CD4-positive, alpha-beta T cell treated with Interleukin-17A for 4 hours (primary cell): ENCODE results near the gene SLC2A4RG.

Experiments
- DNase-seq: peaks from one replicate; pipeline ENCODE4 v3.0.0-alpha.2; 2020; ENCODE audit warnings: mixed read lengths

SLC2A4RG gene

DNA sequence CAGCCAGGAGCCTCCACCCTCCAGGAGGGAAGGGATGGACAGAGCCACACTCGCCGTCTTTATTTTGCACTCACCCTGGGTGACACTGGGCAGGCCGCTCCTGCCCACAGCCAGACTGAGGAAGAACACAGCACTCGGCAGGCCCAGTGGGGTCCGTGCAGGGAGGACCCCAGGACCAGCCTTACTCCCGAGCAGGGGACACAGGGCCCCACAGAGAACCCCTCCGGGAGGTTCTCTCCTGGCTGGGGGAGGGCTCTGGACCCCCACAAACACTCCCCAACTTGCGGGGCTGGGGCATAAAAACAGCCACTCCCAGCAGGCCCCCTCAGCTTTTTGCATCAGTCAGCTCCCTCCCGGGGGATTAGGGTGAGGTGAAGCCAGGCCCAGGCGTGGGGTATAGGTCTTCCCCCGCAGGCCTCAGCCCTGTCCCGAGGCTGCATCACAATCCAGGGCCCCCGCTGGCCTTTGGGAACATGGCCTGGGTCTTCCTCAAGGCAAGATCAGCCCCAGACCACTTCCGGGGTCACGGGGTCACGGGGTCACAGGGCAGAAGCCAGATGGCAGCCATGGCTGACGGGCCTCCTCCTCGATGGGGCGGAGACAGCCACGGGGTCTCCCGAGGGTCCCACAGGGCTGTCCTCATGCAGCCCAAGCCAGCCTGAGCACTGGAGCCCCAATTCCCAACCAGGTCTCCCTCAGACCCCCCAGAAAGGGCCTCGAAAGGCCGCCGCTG is 39.9 kb upstream of the SLC2A4RG start:
- no peak for DNase-seq

DNA sequence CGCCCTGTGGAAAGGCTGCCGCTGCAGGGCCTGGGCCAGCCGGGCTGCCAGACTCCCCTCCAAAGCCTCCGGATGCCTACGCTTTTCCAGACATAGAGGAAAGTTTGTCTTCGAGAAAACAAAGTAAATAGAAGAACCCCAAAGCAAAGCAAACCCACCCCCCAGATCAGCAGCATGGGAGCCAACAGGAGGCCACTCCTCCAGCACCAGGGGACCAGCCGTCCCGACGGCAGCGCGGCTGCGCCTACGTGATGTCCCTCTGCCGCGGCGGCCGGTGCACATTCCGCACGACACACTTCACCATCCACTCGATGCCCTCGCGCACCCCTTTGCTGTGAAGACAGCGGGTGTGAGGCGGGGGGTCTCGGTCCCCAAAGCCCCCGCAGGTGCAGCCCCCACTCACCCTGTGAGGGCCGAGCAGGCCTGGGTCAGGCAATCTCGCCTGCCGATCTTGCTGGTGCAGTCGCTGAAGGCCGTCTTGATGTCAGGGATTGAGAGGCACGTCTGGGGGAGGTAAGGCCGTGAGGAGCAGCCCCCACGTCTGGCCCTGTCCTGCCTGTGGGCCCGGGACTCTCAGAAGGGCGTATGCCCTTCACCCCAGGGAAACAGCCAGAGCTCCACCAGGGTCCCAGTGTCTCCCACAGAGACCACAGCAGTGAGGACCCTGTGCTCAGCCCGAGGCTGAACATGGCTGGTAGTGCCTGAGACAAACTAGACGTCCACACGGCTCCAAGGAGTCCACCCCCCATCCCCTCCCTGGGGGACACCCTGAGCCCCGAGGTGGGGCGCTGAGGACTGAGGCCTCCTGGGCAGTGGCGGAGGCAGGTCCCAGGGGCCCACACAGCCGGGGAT is 39.2 kb upstream of the SLC2A4RG start:
- DNase-seq = no peak

DNA sequence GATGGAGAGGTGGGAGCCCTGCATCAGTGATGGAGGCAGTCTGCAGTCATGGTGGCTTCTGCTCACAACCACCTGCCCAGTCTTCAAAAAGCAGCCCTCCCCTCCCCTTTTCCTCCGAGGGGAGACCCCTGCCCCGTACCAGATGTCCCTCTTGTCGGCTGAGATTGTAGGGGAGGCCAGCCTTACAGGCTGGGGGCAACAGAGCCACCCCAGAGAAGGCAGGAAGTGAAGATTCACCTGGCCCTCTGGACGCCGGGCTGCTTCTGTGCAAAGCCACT is 38.6 kb upstream of the SLC2A4RG start:
- DNase-seq = no peak

DNA sequence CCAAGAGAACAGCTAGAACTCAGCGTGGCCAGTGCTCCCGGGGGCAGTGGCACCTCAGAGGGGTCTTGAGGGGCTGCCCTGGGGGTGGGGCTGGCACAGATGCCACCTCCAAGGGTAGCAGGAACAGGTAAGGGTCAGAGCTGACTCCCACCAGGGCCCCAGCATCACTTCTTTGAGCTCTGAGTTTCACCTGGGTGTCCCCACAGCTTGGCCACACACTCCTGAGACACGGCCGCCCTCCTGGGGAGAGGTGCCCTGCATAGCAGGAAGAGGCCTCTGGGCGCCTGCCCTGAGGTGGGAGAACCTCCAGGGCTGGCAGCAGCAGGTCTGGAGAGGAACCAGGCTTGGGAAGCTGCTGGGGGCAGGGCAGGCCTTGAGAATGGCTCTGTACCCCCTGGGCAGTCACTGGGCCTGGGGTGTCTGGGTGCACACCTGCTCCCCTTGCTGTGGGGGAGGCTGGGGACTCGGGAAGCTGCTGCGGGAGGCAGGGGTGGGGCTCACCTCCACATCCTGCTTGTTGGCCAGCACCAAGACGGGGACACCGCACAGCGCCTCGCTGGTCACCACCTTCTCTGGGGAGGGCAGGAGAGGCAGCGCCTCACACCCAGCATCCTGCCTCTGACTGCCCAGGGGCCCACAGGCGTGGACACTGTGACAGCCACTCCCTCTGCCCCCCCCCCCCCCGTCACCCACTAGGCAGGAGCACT is 38.1 kb upstream of the SLC2A4RG start:
- DNase-seq = no peak

DNA sequence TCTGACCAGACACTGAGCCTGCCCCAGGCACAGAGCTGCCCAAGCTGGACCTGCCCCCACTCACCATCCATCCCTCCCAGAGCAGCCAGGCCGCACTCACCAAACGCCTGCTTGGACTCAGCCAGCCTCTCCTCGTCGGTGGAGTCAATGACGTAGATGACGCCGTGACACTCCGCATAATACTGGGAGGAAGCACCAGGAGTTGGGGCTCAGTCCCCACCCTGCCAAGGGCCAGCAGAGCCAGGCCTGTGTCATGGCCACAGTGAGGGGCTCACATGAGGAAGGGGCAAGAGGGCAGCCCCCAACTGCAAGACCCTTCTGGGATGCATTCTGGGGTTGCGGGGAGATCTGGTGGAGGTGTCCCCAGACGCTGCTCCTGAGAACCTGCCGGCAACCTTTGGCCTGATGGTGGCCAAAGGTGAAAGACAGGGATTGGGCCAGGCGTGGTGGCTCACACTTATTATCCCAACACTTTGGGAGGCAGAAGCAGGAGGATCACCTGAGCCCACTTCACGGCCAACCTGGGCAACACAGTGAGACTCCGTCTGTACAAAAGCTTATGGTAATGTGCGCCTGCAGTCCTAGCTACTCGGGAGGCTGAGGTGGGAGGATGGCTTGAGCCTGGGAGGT is 37.4 kb upstream of the SLC2A4RG start:
- no peak for DNase-seq

DNA sequence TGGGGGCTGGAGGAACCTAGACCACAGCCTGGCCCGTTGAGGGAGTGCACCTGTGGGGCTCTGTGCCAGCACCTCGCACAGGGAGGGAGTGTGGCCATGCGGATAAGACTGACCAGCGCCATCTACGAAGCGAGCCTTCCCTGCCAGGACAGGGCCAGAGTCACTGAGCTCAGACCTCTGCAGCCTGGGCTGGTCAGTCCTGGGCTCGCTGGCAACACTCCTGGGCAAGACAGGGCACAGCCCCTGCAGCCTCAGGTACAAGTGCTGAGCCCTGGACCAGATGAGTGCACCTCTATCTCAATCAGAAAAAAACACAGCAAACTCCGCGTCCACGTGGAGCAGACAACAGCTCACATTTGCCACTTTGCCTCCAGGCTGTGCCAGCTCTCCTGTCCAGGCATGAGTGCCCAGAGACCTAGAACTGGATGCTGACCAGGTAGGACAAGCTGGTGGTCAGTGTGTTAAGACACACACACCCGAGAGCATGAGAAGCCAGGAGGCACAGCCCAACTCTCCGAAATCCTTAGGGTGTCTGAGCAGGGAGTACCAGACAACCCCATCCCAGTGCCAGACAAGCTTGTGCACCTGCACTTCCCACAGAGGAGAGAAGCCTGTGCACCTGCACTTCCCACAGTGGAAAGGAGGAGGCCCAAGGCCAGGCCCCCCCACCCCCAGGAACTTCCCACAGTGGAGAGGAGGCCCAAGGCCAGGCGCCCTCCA is 36.7 kb upstream of the SLC2A4RG start:
- no peak for DNase-seq

DNA sequence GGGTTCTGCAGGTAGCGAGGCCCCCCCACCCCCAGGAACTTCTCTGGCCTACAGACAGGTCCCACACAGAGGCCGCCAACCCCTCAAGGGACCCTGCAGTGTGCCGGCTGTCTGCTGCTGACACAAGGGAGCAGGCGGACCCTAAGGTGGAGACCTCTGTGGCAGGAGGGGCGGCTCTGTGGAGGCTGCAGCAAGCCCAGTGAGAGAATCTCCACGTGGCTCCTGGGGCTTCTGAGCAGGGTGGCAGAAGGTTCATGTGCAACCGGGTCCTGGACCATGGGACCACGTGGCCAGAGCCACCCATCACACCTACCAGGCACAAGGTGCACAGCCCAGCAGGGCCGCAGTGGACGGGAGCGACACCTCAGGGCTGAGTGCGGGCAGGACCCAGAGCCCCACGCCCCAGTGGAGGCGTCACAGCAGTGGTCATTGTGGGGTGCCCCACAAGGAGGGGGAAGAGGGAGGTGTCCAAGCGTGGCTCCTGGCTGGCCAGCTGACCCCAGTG is 36.1 kb upstream of the SLC2A4RG start:
- DNase-seq = no peak

DNA sequence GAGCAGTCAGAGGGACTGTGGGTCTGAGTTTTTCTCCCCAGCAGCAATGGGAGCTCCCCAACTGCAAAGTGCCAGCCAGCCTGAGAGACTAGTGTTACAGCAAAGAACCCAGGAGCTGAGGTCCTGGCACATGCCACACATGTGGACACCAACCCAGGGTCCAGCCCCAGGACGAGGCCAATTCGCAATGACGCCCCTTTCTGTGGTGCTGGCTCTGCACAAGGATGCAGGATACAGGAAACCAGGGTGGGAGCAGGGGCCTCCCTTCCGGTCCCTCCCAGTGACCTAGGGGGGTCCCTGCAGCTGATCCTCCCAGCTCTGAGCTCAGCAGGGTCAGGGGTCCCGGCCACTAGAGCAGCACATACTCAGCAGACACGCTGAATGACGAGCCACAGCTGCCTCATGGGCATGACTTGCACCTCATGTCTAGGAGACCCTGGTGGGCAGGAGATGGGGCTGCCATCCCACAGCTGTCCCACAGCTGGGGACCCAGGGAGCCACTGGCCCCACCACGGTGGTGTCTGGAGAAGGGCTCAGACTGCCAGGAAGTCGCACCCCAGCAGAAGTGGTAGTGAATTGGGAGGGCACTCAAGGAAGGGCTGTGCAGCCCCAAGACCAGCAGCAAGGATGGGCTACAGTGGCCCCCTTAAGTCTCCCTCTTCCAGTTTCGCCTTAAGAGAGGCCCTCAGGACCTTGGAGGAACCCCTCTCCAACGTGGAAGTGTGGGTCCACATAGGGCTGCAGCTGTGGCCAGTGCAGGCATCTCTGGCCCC is 35.4 kb upstream of the SLC2A4RG start:
- no peak for DNase-seq

DNA sequence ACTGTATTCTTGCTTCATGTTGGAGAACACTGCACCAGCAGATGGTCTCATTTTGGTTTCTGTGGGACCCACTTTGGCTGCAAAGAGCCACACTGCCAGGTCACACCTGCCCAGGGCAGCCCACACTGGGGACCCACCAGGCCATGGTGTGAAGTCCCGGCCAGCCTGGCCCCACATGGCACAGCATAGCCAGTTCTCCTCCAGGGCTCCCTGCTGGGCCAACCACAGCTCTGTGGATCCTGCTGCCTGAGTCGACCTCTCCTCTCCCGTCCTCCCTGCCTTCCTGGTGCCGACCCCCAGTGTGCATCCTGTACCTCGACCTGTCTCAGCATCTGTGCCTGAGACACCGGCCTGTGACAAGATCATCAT is 34.8 kb upstream of the SLC2A4RG start:
- DNase-seq = no peak

DNA sequence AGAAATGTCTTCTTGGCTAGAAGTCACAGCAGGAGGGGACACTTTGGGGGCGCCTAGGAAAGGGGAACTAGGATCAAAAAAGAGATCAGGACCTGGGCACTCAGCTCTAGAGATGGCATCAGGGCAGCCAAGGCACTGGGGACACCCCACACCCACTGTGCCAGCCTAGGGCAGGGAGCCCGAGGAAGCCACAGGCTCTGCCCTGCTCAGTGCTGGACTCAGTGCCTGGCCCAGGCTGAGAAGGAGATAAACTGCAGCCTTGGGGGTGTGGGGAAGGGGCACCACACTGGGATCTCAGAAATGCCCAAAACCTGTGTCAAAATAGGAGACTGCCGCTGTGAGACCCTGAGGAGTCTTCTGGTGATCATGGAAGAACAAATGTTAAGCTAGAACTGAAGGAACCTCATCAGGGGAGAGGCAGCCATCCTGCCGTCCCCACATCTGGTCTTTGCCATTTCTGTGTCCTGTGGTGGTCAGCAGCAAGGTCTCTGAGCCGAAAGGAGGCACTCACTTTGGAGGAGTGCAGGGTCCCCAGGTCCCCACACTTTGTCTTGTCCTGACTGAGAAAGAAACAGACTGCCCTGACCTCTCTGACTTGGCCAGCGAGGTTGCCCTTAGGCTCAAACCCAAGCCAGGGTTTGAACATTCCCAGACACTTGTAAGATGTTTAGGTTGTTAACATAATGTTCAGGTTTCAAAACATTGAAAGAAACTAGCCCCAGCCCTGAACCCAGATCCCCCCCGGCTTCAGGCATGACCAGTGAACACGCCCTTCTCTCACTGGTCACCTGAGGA is 34.1 kb upstream of the SLC2A4RG start:
- no peak for DNase-seq

DNA sequence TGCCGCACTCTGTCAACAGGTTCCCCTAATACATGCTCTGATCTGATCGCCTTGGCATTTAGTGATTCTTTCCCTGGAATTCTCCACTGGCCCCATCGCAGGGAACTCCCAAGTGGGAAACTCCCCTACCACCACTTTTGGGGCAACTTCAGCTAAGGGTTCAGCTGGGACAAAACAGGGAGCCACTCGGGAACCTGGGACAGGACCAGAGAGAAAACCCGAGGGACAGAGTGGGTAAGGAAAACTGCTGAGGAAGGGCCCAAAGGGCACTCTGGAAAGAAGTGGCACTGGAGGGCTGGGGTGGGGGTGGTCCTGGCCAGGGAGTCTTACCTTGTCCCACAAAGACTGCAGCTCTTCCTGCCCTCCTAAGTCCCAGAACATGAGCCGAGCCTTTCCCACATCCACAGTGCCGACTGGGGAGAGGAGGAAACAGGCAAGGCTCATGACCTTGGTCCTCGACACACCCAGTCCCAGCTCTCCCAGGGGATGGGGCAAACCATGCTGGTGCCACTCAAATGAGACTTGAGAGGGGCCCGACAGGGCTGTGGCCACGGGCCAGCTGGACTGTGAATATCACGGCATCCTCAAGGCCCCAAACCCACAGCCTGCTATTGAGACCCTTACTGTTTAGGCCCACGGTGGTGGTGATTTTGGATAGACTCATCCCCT is 33.4 kb upstream of the SLC2A4RG start:
- no peak for DNase-seq

DNA sequence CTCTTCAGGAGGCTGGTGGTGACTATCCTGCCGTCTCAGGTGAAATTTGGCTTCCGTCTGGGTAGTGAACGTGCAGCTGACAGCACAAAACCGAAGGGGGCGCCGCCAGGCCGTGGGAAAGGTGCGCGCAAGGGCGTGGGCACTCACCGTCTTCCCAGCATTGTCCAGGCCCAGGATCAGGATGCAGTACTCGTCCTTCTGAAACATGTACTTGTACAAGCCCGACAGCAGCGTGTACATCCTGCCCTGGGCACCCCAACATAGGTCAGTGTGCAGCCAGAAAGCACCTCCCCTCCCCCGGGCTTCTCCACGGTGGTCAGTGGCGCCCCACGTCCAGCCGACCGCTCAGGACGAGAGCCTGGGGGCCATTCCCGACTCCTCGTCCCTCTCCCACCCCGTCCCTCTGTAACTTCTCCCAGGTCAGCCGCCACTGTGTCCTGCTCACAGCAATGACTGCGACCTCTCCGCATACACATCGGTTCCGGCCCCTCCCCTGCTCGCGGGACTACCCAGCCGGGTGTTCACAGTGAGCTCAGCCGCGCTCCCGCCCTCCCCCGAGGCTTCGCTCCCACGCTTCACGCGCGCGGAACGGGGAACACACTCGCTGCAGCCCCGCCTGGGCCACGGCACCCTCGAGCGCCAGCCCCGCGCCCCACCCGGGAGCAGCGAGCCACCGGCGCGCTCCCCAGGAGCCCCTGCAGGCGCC is 32.6 kb upstream of the SLC2A4RG start:
- peak; percentile 74 for DNase-seq

DNA sequence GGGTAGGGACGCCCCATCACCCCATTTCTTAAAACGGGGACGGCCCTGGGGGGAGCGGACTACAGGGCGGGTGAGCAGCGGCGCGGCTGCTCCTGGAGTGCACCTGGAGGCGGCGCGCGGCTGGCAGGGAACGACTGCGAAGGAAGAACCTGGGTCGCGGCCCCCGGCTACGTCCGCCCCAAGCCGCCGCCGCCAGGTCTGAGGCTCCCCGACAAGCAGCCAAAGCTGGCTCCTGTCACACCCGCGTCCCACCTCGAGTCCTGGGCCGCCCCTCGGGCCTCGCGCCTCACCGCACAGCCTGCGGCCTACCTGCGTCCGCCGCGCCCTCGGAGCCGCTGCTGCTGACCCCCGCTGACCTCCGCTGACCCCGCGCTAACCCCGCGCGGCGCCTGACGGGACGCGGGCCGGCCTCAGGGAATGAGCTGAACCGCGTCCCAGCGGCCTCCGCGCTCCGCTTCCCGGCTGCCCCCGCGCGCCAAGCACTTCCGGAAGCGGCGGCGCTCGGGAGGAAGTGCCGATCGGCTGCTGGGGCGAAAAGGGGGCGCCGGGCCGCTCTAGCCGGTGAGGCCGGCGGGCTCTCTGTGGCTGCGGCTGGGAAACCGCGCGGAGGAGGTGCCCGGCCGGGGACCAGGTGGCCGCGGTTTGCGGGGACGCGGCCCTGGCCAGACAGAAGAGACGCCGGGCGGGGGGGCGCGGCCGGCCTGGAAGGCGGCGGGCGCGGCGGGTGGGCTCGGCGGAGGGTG is 31.8 kb upstream of the SLC2A4RG start, which contains the start of the genes ARFRP1 and ZGPAT:
TSS of gene ARFRP1 (minus strand) at position 419 of the 743 bp plus-strand sequence. CDS start 885 bp downstream, outside the sequence.
TSS of gene ZGPAT (plus strand) at position 482 of the 743 bp plus-strand sequence. CDS start 542 bp downstream, outside the sequence.
- DNase-seq = peak; percentile 92

DNA sequence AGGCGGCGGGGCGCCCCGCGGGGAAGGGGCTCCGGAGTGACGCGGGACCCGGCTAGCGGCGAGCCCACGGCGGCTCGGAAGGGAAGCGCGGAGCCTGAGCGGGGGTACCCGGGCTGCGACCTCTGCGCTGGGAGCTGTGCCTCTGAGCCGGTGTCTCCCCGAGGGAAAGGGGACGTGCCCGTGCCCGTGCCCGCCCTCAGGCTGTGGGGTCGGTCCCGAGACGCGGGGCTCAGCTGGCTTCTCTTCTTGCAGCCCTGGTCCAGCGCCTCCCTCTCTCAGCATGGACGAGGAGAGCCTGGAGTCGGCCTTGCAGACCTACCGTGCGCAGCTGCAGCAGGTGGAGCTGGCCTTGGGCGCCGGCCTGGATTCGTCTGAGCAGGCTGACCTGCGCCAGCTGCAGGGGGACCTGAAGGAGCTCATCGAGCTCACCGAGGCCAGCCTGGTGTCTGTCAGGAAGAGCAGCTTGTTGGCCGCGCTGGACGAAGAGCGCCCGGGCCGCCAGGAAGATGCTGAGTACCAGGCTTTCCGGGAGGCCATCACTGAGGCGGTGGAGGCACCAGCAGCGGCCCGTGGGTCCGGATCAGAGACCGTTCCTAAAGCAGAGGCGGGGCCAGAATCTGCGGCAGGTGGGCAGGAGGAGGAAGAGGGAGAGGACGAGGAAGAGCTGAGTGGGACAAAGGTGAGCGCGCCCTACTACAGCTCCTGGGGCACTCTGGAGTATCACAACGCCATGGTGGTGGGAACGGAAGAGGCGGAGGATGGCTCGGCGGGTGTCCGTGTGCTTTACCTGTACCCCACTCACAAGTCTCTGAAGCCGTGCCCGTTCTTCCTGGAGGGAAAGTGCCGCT is 31.1 kb upstream of the SLC2A4RG start:
- DNase-seq = no peak

DNA sequence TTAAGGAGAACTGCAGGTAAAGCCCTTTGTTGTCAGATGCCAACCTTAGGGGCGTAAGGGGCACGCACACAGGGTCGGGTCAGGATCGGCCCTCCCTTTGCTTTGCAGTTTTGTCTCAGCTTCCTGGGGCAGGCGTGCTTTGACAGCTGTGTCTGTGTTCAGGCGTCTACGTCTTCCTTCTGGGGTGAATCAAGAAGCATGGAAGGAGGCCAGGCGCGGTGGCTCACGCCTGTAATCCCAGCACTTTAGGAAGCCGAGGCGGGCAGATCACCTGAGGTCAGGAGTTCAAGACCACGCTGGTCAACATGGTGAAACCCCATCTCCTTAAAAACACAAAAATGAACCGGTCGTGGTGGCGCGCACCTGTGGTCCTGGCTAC is 30.4 kb upstream of the SLC2A4RG start:
- no peak for DNase-seq

DNA sequence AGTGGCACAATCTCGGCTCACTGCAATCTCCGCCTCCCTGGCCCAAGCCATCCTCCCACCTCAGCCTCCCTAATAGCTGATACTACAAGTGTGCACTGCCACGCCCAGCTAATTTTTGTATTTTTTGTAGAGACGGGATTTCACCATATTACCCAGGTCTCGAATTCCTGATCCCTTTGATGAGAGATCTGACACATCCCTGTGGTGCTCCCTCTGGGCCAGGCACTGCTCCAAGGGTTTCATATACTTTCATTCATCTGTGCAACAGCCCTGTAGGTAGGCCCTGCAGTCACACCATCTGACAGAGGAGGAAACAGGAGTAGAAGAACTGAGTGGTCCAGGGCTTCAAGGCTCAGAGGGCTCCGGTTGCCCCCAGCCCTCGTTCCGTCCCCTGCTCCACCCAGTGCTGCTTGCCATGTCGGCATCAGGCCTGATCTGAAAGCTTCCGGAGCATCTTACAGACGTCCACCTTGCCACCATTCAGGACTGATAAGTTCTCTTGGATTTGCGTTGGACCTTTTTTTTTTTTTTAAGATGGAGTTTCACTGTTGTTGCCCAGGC is 28.4 kb upstream of the SLC2A4RG start:
- DNase-seq = no peak

DNA sequence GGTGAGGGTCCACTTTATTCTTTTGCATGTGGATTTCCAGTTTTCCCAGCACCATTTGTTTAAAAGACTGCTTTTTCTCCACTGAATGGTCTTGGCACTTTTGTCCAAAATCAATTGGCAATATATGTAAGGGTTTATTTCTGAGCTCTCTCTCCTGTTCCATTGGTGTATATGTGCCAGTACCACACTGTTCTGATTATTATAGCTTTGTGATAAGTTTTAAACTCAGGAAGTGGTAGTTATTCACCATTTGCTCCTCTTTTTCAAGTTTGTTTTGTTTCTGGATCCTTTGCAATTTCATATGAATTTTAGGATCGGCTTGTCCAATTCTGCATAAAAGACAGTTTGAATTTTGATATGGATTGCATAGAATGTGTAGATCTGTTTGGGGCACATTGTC is 27.4 kb upstream of the SLC2A4RG start:
- DNase-seq = no peak
